NCI-H2029 (cell line): ENCODE data around the gene ZNF880.
"Not testable (repeated sequence)": the region's sequence is repeated elsewhere in the genome, so short reads cannot be mapped to it uniquely, and the experiment has no call there.

ENCODE experiments used
- DNase-seq: peaks from one replicate; lab custom pipeline; 2025; lab: John Stamatoyannopoulos, UW

Gene ZNF880

DNA sequence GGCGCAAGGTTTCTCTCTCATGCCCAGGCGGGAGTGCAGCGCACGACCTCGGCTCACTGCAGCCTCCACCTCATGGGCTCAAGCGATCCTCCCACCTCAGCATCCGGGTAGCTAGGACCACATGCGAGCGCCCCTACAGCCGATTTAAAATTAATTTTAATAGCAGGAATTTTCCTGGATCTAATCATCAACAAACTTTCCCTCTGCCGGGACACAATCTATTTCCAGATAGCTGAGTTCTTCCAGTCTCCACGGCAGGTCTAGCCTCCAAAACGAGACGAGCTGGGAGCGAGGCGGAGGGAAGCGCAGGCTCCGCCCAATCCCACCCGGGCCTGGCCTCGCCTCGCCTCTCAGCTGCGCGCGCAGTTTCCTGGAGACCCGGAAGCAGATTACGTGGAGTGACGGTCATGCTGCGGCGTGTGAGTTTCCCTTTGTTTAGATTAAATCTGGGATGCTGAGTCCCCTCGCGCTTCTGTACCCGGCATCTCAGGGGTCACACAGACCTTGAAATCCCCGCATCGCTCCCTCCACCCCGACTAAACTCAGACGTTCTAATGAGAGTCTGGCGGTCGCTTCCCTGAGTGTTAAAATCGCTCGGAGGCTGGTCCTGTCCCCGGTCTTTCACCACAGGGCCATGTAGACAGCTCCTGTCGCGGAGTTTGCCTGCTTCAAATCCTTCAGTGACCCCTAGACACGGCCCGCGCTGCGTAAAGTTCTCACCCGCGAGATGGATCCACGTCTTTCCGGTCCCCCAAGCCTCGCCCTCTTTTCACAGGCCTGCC lies at the start of gene ZNF880:
ZNF880 (plus strand) TSS at position 365 of the 782 bp plus-strand sequence; CDS start at position 408, 43 bp downstream.
- DNase-seq = peak; percentile 94

DNA sequence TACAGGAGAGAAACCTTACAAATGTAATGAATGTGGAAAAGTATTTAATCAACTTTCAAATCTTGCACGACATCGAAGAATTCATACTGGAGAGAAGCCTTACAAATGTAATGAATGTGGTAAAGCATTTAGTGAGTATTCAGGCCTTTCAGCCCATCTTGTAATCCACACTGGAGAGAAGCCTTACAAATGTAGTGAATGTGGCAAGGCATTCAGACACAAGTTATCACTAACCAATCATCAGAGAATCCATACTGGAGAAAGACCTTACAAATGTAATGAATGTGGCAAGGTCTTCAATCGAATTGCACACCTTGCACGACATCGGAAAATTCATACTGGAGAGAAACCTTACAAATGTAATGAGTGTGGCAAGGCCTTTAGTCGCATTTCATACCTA lies 47.3 kb upstream of the ZNF880 start:
- no peak for DNase-seq

DNA sequence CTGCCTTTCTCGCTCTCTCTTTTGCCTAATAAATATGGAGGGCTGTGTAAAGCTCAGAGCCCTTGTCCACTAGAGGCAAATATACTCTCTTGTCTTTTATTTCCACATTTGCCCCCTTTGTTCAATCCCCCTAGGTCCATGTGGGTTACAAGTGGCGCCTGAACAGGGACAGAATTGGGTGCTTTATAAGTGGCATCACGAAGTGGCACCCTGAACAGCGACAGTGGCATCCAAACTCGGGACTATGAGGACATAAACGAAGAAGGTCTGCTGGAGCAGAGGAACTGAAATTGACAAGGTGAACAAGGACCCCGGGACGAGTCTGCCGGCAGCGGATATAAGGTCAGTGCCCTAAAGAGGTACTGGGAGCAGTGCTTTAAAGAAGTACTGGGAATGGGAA lies 38.0 kb upstream of the ZNF880 start:
- no peak for DNase-seq

DNA sequence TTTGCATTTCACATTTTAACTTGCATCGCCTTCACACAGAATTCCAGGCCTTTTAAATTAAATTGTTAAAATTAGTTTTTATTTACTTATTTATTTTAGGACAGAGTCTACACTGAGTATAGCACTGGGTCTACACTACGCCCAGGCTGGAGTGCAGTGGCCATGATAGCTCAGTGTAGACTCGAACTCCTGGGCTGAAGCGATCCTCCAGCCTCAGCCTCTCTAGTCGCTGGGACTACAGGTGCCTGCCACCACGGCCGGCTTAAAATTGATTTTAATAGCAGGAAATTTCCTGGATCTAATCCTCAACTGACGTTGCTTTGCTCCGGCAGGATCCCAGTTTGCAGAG lies 34.0 kb upstream of the ZNF880 start:
- no peak for DNase-seq

DNA sequence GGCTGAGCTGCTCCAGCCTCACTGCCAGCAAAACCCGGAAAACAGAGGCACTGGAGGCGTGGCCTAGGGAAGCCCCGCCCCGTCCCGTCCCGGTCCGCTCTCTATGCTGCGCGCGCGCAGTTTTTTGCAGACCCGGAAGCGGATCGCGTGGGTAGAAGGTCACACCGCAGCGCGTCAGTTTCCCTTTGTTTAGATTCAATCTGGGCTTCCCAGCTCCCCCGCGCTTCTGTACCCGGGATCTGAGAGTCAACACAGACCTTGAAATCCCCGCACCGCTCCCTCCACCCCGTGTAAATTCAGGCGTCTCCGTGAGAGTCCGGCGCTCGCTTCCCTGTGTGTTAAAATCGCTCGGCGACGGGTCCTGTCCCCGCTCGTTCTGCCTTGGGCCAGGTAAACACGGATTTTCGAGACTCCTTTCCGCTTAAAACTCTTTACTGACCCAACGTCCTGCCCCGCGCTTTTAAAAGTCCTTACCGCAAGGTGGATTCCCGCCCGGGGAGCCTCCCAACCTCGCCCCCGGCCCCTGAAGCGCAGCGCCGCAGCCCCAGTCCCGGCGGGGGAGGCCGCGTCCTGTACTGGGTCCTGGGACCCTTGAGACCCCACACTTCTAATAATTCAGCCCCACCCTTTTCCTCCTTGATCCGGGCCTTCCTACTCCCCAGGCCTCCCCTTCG lies 33.5 kb upstream of the ZNF880 start, which contains the start of gene ZNF610:
ZNF610 (plus strand) TSS at position 127 of the 674 bp plus-strand sequence. CDS start 12,930 bp downstream, outside the sequence.
- peak; percentile 86 for DNase-seq

DNA sequence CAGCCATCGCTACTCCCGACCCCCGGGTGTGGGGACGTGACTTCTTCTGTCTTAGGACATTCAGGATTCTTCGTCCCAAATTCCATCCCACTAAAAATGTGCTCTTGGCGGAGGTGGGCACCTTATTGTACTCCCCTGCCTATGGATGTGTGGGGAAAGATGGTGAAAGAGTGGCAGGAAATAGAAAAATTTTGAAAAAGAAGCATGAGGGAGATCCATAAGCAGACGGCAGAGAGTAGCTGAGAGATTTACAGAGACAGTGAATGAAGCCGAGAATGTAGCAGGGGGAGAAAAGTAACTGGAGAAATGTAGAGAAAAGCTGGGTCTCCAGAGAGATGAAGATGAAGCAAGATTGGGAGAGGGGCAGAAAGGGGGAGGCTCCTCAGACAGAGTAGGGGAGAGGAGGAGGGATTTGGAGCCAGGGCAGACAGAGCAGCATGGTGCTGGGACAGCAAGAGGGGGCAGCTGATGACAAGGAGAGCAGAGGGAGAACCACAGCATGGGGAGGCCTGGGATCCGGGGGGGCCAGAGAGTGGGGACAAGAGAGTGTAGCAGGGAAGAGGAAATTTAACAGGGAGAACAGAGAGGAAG lies 32.8 kb upstream of the ZNF880 start:
- no peak for DNase-seq

DNA sequence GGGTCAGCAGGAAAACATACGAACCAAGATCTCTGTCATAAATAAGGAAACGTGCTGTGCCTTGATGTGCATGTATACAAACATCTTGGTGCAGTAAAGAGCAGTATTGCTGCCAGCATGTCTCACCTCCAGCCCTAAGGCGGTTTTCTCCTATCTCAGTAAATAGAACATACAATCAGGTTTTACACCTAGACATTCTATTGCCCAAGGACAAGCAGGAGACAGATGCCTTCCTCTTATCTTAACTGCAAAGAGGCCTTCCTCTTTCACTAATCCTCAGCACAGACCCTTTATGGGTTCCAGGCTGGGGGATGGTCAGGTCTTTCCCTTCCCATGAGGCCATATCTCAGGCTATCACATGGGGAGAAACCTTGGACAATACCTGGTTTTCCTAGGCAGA lies 30.7 kb upstream of the ZNF880 start:
- not testable (repeated sequence) for DNase-seq

DNA sequence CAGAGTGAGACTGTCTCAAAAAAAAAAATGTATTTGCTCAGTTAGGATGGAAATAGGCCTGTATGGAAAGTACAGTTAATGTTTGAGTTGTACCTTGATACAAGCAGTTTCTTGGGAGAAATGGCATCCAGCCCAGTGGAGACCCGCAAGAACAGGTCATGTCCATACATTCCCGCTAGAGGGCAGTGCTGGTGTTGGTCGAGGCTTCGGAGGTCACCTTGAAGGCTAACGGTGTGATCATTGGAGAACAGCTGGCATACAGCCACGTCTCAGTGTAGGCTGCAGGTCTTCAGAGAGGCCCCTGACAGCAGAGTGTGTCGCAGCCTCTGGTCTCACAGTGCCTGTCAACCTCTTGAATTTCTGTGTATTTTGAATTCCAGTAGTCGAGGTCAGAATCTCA lies 26.2 kb upstream of the ZNF880 start:
- peak; percentile 70 for DNase-seq

DNA sequence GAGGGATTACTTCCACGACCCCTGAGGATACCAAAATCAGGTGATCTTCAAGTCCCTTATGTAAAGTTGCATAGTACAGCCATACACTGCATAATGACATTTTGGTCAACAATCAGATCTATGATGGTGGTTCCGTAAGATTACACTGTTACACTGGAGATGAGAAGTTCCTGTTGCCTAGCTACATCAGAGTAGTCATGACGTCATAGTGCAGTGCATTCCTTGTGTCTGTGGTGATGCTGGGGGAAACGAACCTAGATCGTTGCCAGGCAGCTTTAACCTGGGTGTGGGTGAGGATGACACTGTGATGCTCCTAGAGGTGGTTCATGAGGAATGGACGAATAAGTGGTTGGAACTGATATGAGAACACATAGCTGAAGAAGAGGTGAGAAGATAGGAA lies 24.6 kb upstream of the ZNF880 start:
- DNase-seq = no peak

DNA sequence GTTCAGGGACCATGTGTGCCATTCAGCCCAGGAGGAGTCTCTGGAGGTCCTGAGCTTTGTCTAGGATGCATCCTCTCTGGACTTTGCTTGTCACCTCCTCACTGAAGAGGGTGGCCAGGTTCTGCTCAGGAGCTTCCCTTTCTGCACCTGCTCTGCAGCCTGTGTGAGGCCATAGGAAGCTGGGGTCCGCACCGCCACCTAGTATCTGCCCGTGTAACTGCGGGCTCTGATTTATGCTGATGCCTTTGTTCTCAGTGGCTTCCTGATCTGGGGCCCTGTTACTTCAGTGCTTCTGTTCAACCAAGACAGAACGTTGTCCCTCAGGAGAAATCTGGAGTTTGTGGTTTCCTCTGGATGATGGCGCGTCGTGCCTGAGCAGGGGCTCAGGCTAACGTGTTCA lies 18.2 kb upstream of the ZNF880 start:
- no peak for DNase-seq

DNA sequence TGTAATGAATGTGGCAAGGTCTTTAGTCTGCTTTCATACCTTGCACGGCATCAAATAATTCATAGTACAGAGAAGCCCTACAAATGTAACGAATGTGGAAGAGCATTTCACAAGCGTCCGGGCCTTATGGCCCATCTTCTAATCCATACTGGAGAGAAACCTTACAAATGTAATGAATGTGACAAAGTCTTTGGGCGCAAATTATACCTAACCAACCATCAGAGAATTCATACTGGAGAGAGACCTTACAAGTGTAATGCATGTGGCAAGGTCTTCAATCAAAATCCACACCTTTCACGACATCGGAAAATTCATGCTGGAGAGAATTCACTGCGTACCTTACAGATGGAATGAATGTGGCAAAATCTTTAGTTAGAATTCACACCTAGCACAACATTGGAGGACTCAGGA lies 3.3 kb upstream of the ZNF880 start:
- DNase-seq = no peak

DNA sequence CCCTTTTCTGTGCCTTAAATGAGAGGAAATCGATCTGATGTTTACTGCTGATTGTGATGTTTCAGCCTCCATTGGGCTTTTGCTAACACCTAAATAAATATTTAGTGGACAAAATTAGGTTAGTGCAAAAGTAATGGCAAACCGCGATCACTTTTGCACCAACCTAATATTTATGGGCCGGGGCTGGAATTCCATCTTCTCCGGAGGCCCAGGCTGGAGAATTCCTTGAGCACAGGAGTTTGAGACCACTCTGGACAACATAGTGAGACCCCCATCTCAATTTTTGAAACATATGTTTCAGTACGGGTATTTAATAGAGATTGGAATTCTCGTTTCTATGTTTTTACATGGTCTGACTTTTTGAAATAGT lies 603 bp downstream of the ZNF880 start:
- no peak for DNase-seq

DNA sequence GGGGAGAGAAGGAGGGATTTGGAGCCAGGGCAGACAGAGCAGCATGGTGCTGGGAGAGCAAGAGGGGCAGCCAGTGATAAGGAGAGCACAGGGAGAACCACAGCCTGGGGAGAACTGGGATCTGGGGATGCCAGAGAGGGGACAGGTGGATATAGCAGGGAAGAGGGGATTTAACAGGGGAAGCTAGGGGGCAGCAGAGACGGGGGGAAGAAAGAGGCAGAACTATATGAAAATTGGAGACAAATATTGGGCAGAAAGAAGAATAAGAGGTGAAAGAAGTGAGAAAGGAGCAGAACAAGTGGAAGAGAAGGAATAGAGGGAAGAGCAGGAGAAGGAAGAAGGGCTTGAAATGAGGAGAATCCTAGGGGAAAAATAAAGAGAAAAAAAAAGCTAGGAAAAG lies 21.4 kb downstream of the ZNF880 start:
- no peak for DNase-seq

DNA sequence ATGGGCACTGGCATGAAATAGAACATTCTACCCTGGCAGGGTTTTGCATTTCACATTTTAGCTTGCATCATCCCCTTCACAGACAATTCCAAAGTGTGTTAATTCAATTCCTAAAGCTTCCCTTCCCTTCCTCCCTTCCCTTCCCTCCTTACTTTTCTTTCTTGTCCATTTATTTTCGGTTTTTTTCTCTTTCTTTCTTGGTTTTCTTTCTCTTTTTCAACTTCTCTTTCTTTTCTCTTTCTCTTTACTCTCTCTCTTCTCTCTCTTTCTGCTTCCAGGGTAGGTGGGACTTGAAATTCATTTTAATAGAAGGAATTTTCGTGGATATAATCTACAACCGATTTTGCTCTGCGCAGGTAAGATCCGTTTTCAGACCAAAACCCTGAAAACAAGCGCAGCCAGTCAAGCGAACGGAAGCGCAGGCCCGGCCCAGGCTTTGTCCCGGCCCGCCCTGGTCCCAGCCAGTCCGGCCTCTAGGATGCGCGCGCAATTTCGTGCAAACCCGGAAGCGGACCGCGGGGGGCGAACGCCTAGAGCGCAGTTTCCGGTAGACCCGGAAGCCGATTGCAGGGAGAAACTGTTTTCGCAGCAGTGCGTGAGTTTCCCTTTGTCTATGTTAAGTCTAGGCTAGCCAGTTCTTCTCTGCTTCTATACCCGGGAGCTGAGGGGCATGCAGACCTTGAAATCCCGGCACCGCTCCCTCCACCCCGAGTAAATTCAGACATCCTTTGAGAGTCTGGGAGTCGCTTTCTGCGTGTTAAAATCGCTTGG lies 27.8 kb downstream of the ZNF880 start, which contains the start of gene ZNF528:
ZNF528 (plus strand) TSS at position 540 of the 771 bp plus-strand sequence. CDS start 4,165 bp downstream, outside the sequence.
- DNase-seq = peak; percentile 94

DNA sequence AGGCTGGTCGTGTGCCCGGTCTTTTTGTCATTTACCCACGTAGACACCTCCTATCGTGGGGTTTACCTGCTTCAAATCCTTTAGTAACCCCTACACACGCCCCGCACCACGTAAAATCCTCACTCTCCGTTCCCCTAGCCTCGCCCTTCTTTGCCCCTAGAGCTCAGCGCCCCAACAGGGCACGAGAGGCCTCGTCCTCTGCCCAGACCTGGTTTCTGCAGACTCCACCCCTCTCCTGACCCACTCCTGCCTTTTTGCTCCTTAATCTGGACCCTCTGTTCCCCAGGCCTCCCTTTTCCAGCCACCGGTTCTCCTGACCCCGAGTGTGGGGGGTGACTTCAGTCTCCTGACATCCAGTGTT lies 28.3 kb downstream of the ZNF880 start:
- no peak for DNase-seq

DNA sequence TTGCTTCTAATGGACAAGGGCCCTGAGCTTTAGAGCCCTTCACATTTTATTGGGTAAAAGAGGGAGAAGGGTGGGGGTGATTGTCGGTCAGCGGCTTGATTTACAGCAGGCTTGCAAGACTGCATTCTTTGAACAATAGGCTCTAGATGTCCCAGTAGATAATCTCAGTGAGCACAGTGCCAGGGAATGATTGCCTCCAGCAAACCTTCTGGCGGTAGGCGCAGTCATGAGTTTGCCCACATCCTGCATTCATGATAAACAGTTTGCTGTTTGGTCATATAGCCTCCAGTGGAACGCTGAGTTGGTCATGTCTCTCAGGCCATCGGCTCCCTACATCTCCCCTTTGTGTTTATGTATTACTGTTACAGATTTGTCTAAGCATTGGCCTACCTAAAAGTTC lies 40.6 kb downstream of the ZNF880 start:
- no peak for DNase-seq

DNA sequence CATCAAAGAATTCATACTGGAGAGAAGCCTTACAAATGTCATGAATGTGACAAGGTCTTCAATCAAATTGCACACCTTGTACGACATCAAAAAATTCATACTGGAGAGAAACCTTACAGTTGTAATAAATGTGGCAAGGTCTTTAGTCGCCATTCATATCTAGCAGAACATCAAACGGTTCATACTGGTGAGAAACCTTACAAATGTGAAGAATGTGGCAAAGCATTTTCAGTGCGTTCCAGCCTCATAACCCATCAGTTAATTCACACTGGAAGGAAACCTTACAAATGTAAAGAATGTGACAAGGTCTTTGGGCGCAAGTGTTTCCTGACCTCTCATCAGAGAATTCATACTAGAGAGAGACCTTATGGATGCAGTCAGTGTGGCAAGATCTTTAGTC lies 46.0 kb downstream of the ZNF880 start:
- DNase-seq = no peak

DNA sequence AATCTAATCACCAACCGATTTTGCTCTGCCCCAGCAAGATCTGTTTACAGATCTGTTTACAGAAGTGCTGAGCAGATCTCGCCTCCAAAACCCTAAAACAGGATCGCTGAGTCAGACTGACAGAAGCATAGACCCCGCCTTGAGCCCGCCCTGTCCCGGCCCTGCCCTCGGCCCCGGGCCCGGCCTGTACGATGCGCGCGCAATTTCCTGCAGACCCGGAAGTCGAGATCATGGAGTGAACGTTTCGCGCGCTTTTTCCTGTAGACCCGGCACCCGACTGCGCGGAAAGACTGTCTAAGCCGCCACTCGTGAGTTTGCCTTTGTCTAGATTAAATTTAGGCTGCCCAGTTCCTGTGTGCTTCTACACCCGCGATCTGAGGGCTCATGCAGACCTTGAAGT lies 59.2 kb downstream of the ZNF880 start, which contains the start of gene ZNF534:
ZNF534 (plus strand) TSS at position 212 of the 400 bp plus-strand sequence. CDS start 2,327 bp downstream, outside the sequence.
- no peak for DNase-seq
